Right hindlimb (tissue), 1 donor: ENCODE results near the gene TNIK.
"Not testable (repeated sequence)": the region's sequence is repeated elsewhere in the genome, so short reads cannot be mapped to it uniquely, and the experiment has no call there.

ENCODE experiments used
- DNase-seq: peaks from one replicate; pipeline ENCODE4 v3.0.0-alpha.2; 2018

TNIK gene

DNA sequence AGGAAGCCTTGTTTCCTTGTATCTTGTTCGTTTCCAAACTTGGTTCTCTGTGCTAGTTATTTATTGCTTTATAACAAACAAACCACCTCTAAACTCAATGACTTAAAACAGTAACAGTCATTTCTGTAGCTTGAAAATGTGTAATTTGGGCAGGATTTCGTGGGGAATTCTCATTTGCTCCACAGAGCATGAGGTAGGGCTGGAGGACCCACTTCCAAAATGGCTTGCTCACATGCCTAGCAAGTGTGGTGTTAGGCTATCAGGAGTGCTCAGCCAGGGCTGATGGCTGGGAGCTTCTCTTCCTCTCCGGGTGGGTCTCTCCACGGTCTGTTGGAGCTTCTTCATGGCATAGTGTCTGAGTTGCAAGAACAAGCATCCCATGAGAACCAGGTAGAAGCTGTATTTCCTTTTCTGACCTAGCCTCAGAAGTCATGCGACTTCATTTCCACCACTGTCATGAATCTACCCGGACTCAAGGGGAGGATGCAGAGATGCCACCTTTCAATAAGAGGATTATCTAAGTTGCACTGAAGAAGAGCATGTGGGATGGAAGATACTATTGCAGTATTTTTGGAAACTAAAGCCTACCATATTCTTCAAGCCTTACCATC is 8.2 kb upstream of the TNIK start:
- DNase-seq: no peak

DNA sequence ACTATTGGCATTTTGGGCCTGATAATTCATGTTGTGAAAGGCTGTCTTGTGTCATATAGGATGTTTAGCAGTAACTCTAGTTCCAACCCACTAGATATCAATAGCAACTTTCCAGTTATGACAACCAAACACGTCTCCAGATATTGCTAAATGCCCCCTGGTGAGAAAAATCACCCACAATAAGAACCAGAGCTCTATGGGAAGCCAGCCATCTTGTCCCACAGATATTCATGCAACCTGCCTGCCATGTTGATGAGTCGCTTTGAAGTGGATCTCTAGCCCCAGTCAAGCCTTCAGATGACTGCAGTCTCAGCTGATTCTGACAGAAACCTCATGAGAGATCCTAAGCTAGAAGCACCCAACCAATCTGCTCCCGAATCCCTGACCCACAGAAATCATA is 5.6 kb upstream of the TNIK start:
- no peak for DNase-seq

DNA sequence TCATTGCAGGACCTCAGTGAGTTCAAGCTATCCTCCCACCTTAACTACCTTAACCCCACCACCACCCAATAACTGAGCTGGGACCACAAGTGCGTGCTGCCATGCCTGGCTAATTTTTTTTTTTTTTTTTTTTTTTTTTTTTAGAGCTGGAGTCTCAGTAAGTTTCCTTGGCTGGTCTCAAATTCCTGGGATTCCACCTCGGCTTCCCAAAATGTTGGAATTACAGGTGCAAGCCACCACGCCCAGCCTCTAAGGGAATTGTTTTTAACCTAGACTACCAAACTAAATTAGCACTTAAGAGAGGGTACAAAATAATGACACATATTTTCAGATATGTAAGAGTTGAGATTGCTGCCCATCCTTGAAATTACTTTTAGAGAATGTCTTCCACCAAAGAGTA is 4.3 kb upstream of the TNIK start:
- no peak for DNase-seq

DNA sequence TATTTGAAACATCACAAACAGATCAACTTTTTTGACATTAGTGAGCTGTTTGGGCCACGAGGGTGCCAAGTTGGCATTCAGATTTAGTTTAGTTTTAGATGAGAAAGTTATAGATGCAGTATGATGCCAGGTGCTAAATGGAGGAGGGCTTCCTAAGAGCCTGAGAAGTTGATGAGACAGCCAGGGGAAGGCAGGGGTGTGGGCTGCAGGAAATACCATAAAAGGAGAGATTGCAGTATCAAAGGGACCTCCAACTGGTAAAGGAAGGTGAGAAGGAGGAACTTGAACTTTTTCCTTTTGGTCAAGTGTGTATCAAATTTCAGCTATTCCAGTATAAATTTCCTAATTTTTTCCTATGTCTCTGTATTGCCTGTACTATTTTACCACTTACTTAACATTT is 2.0 kb upstream of the TNIK start:
- no peak for DNase-seq

DNA sequence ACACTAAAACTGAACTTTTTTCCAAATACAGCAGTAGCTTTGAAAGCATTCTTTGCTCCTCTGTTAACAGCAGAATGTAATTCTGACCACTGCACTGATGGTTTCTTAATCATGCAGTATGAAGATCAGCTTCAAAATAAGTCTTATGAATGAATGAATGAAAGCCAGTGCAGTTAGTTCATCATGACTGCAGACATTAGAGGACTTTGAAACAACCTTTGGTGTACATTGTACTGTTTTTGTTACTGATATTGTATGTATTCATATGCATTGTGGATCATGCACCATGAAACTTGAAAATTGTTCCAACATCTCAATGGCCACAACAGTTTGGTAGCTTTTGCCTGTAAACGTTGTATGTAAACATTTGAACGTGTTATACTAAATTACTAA is 1.3 kb upstream of the TNIK start:
- DNase-seq: no peak

DNA sequence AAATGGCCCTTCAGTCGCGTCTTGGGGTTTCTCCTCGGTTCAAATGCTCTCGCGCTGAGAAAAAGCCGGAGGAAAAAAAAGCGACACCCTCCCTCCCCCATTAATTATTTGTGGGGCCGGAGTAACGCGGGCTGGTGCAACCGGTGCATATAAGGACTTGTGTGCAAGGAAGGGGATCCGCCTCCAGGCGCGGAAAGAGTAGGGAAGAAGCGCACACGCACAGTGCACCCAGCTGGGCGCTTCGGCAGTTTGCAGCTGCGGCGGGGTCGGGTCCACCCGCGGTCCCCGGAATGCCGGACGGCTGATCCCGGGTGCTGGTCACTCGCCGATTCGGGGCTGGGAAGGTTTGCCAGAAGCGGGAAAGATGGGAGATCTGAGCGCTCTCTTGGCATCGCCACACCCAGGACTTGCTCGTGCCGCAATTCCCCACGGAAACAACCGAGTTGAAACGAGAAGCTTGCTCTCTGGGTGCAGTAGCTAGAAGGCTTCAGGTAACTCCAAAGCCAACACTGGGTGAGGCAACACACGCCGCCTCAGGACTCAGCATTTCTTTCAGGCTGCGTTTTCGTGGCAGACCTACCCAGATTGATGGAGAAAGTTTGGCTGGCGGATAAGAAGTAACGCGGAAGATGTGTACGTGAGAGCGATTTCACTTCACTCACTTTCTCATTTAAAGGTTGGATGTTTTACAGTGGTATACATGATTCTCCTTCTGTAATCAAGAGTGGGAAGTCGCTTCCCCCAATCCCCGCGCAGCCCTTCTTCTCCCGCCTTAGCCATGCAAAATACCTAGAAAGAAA is 720 bp upstream of the TNIK start:
- DNase-seq: no peak

DNA sequence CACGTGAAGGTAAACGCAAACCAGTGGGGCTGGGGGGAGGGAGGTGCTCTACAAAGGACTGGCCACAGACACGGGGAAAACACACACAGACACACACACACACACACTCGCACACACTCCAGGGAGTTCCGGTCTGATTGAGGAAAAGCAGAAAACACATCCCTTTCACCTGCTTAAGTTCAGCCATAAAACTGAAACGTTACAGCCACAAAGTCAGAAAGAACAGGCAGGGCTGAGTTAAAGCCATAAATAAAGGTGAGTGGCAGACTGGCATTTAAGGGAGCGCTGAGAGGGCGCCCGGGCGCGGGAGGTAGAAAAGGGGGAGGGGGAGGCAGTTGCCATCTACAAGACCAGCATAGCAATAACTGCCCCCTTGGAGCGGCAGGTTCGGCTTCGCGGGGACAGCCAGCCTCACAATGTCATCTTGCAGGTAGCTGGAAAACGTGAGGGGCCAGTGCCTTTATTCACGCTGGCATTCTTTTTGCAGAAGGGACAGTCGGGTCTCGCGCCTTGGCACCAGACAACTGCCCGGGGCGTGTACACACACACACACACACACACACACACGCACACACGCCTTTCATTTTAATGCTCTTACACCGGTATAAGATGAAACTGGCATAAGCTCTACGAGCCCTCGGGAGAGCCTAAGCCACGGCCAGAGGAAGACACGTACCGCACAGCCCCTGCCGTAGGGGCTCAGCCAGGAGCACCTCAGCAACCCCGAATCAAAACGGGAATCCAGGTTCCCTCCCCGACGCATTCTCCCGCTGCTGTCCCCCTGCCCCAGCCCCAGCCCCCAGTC is 866 bp downstream of the TNIK start:
- DNase-seq: peak; percentile 61

DNA sequence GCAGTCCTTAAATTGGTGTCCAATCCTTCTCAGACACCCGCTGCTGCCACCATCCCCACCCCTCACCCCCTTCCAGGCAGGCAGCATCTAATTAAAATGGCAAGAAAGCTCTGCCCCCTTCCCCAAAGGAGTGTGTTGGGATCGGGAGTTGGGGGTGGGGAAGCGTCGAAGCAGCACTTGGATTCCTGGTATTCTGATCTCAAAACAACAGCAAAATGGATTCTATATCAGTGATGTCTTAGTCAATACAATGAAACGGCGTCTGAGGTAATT is 1.4 kb downstream of the TNIK start:
- DNase-seq: no peak

DNA sequence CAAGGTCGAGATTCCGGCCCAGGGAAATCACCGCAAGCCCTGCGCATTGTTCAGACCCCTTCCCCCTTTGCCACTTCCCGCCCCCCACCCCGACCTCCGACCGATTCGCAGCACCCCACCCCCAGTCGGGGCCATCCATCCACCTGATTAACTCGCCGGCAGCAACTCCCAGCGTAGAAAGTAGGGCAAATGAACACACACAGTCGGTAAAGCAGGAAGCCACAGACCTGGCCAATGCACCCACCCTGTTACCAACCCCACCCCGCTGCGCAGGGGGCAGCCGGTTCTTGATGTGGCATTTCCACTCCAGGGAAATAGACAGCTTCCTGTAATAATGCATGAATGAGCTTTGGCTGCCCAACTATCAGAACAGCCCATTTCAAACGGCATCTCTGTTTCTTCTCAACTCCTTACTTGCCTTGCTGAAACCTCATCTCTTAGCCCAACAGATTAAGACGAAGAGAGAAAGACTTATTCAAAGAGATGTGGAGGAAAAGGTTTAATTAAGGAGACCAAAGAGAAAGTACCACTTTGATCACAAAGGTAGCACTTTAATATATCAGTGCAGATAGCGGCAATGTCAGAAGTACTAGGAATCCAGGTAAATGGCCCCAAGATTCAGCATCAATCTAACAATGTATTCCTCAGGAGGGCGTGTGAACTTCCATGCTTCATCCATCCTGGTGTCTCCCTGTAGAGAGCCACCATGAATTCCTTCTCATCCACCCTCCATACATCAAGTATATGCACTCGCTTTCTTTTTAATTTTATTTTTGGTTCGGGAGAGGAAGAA is 1.9 kb downstream of the TNIK start:
- DNase-seq: no peak

DNA sequence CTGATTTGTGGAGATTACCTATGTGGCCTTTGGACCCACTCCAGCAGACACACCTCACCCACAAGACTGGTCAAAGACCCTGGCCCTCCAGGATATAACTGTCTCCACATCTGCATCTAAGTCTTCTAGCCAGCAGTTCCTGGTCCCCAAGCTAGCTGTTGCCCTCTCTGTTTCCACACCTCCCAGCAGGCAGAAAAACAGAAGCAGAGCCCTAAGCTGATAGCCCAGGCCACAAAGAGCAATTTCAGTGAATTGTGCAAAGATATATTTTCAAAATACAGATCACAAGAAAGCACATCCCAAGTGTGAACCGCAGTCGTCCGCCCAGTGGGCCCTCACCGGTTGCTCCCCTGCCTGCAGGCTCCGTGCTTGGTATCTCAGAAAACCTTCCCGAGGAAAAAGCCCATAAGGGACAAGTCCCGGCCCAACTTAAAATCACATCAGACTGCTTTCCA is 2.6 kb downstream of the TNIK start:
- no peak for DNase-seq

DNA sequence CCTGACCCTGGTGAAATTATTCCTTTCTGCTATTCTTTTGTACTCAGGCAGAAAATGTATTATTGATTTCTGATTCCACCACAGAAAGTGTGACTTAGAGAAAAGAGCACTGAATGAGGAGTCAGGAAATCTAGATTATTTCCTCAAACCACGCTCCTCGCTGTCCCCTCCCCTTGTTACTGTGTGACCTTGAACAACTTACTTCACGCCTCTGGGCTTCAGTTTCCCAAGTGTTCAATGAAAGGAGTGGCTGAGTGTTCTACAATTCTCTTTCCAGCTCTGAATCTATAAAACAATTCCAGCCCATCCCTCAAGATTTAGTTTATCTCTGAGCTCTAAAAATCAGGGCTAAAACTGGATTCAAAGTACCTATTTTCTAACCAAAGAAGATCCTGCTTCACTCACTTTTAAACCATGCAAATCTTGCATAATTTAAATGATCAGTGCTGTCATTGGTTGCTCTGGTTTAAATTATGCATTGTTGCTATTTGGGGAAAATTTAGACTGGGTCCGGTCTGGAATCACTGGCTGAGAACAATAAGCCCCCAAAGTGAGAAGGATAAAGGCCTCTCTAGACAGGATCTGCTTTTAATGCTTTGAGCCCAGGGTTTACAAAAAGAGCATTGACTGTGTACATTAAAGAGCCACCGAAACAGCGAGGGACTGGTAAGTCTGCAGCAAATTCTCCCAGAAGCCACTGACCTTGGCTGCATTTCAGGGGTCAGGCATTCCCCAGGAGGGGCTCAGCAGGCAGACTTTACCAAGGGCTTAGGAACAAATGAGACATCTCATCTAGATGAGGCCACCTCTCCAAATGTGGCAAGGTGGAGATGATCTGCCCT is 3.2 kb downstream of the TNIK start:
- DNase-seq: no peak

DNA sequence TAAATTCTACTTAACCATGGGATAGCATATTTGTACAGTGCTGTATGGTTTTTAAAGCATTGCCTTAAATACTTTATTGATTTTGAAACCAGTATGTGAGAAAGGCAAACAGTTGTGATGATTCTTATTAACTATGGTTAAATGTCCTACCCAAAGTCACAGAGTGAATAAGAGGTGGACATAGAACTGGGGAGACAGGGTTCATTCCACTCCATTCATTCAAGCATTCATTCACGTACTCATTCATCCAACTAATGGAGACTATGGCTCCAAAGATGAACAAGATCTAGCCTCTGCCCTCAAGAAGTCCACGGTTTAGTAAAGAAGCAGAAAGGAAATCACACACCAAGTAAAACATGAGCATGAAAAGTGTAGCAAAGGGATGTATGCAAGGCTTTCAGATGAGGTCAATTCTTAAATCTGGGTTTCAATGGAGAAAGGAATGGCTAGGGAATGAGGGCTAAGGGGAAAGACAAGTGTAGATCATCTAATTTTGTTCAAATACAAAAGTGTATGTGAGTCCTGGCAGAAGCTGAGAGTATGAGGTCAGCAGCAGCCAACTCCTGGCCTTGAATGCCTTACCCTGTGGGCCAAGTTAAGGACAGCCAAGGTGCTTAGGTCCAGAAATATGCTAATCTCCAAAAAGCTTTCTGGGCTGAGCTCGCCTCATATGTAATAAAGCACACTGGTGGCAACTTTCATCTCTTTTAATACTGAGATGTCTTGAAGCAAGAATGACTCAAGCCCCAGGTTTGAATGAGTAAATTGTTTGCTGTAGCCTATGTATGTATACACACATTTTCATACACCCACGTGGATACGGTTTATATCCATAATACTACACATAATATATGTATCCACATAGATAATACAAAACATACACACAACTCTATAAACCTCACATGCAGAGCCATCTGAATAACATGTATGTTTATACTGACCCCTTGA is 4.3 kb downstream of the TNIK start:
- DNase-seq: no peak

DNA sequence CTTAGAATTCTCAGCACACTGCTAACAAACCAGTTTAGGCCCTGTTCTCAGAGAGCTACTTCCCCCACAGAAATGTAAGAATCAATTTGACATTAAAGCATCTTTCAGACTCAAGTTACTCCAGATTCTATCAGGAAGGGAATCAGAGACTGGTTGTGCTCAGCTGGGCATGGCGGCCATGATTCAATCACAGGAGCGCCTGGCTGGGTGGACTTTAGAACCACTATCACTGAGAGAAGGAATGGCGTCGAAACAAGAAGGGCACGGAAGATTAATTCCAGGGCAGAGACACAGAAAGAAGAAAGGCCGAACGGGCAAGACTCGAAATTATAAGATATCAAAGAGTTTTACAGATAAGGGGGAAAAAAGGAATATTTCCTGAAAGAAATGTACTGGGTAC is 6.2 kb downstream of the TNIK start:
- DNase-seq: no peak

DNA sequence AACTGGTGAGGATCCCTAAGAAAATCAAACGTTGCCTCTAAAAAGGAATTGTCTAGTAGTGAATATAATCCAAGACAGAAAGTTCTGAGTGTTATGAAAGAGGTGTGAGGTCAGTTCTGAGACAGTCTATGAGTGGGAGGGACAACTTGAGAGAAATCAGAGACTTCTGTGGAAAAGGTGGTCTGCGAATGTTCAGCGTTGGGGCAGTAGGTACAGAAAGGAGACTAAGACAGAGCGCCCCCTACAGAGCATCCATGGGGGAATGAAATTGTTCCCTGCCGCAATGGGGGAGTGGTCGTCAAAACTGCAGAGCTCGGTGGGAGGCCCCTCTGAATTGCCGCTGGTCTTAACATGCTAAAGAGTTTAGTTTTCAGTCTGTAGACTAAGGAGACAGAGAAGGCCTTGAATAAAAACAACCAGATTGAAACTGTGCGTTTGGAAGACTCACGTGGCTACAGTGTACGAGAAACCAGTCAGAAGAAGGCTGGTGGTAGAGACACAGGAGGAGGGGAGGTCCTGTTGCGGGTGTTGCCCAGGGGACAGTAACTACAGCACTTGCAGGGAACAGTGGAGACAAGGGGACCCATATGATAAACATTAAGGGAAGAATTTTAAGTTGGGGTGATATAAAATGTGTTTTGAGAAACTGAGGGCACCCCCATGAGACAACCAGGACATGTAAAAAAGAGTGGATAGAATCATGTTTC is 6.9 kb downstream of the TNIK start:
- DNase-seq: no peak

DNA sequence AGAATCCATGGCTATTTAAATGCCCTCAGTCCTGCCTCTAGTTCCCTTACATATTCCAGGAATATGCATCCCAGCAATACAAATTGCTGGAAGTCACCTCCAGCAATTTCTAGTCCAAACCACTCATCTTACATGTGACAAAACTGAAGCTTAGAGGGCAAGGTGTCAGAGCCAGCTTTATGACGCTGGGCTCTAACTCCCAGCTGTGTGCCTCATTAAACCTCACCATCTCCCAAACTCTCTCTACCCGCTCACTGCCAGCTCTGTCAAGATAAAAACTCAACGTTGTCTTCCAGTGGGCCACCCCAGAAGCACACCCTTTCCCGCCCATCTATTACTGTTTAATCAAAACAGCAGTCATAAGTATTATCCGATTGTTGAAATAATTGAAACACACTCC is 7.9 kb downstream of the TNIK start:
- no peak for DNase-seq

DNA sequence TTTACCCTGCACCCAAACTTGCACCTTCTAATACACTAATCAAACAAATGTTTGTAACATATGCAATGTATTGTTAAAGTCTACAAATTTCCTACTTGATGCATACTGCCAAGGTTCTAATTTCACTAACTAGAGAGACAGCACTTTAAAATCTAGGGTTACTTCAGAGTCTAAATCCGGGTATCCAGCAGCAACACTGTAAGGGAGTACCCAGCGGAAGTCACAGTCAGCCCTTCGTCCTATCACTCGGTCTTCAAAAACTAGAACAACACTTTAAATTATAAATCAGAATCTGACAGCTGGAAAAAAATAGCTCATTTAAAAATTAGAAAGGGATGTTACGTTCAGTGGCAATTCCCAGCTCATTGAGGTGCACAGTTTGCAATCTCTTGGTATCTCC is 8.3 kb downstream of the TNIK start:
- DNase-seq: no peak

DNA sequence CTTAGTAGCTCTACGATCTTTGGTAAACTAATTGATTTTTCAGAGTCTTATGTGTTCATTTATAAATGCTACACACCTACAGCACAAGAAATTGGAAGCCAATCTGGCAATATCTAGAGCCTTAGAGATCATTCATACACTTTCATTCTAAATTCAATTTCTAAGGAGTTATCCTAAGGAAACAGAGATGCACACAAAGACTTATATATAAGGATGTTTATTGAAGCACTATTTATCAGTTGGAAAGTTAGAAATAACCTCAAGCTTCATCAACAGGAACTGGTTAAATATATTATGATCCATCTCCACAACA is 12.7 kb downstream of the TNIK start:
- DNase-seq: not testable (repeated sequence)

DNA sequence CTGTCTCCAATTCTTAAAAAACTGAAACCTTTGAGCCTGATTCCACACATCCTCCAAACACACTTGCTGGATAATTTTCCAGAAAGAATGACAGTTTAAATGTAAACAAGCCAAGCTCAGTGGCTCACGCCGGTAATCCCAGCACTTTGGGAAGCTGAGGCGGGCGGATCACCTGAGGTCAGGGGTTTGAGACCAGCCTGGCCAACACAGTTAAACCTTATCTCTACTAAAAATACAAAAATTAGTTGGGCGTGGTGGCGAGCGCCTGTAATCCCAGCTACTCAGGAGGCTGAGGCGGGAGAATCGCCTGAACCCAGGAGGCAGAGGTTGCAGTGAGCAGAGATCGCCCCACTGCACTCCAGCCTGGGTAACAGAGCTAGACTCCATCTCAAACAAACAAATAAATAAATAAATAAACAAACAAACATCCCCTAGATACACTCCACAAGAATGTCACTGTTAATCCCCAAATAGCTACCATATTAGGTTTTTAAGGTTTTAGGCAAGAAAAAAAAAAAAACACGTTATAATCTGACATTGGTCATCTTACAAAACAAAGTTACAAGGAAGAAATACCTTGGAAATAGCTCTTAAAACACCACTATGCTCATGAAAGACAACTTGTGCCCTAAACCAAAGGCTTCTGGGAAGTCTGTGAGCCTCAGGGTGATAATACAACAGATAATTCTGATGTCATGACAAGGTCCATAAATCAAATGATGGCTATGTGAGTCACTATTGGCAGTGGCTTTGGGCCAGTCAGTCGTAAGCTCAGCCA is 13.2 kb downstream of the TNIK start:
- no peak for DNase-seq

DNA sequence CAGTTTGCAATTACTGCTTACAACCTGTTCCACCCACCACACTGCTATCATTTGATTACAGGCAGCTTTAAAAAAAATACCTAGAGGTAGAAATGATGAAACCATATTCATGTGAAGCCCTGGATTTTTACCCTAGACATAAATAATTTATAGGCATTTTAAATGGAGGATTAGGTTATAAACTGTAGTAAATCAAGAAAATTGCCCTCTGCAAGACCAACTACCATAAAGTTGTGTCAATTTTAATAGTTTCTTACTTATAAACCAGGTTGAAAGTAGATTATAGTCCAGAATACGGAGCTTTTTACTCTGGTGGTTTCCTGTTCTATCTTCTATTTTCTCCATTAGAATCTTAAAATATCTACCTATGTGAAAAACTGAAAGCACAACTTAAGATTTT is 13.9 kb downstream of the TNIK start:
- DNase-seq: no peak

DNA sequence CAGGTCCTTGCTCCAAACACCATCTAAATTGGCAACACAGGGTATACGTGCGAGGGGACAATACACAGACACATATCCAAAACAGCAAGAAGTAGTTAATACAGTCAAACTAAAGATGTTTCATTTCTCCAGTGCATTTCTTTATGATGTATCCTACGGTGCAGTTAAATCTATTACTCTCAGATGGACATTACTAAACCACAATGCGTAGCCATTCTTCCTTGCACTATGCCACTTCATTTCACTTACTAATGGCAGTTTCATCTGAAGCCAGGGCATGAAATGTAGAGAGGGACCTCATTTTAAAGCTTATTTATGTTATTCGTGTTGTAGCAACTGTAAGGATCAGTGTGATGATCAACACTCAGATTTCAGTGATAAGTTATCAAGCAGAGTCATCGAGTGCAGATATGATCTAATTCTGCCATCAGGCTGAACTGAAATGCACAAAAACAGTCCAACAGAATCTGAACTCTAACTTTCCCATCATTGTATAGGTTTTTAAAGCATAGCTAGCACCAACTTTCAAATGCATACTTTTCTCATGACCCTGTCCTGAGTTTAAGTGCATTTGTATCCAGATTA is 14.5 kb downstream of the TNIK start:
- DNase-seq: no peak
